Naive thymus-derived CD8-positive, alpha-beta T cell (primary cell): Measurements from ENCODE around the gene MEF2D. TPM values are rescaled to one million over a fixed set of nuclear protein-coding genes. Genes with fewer than 3 reads are reported as not detected.
A peak's percentile ranks its signal among the peaks of the same experiment; 100 is the strongest.

Experiments
- ATAC-seq, 2 donors: fragments of 150-1000 bp; cut with Tn5 transposase in 1 of 2; sonication (Bioruptor Pico), chemical (Tn5 transposase) in 1 of 2; 1 replicate in 1 of 2; 2 replicates in 1 of 2; pipeline ENCODE4 v1.10.0; 2021; ENCODE audit warnings: mild to moderate bottlenecking in 2 of 2, moderate library complexity in 2 of 2
- POLR2A ChIA-PET: fragments of 350-600 bp; sonication (Branson Sonifier 250); formaldehyde crosslinking; loops from one replicate; lab custom pipeline; 2021; ENCODE audit warnings: antibody characterized with exemption; lab: Charles Lee
- DNase-seq, 10 donors: peaks; one replicate each; pipeline versions ENCODE4 v3.0.0 to v3.0.0-alpha.2; 2020 to 2022
- H3K27ac Mint-ChIP-seq, 10 donors: one replicate each; pipeline ENCODE4 v1.8.0; 2020 to 2022; ENCODE audit warnings: mild to moderate bottlenecking in 10 of 10, mixed read lengths in 10 of 10, moderate library complexity in 4 of 10, inconsistent platforms in 1 of 10
- H3K27me3 Mint-ChIP-seq, 5 donors: one replicate each; pipeline ENCODE4 v1.8.0; 2021 to 2022; ENCODE audit warnings: mixed read lengths in 5 of 5
- H3K36me3 Mint-ChIP-seq, 3 donors: one replicate each; pipeline ENCODE4 v1.8.0; 2020 to 2022; ENCODE audit warnings: mixed read lengths in 3 of 3, mild to moderate bottlenecking in 2 of 3, inconsistent platforms in 1 of 3
- H3K4me1 Mint-ChIP-seq, 4 donors: one replicate each; pipeline ENCODE4 v1.8.0; 2021 to 2022; ENCODE audit warnings: mixed read lengths in 4 of 4
- H3K4me3 Mint-ChIP-seq, 10 donors: one replicate each; pipeline ENCODE4 v1.8.0; 2020 to 2022; ENCODE audit warnings: mild to moderate bottlenecking in 10 of 10, mixed read lengths in 10 of 10, moderate library complexity in 6 of 10, inconsistent platforms in 1 of 10
- H3K9me3 Mint-ChIP-seq, 9 donors: one replicate each; pipeline ENCODE4 v1.8.0; 2020 to 2022; ENCODE audit warnings: mixed read lengths in 9 of 9, mild to moderate bottlenecking in 3 of 9, inconsistent platforms in 1 of 9, moderate library complexity in 1 of 9
- polyA plus RNA-seq, 3 donors: library from polyadenylated mRNA; unstranded; fragments of 300-500 nt; fragmentation: Illumina TruSeq; gene quantifications; one replicate each; pipeline ENCODE4 v1.2.3, GENCODE V29; 2021
- total RNA-seq, 8 experiments: library from RNA in 2 of 8; stranded (reverse) in 2 of 8; gene quantifications; one replicate each; pipeline ENCODE4 v1.2.3 and lab custom pipeline; 2021 to 2026

MEF2D gene
- total and polyA plus RNA-seq, 5 experiments from 2014 or later: 6.4 to 73.2 (median 12.6) TPM

- H3K4me3 Mint-ChIP-seq: peak overlapping the region in 9 of 10 donors; percentile 20 to 88 (median 80)
- no peaks in the 10 kb centered on the region for H3K36me3 Mint-ChIP-seq
- ATAC-seq (no peak), DNase-seq (no peak)
- no peaks in the 10 kb centered on the region for H3K9me3 Mint-ChIP-seq
- peaks cover 40 to 83% (median 79%) of the 10 kb centered on the region in 4 donors for H3K4me1 Mint-ChIP-seq
- POLR2A ChIA-PET: interaction anchor here (1.5 to 3.7 kb wide), 5 partner anchors 8 to 75 kb away, joined by 4 to 40 read pairs (median 11); no protein-coding TSS in a partner anchor
- peaks cover 0 to 5% (median 0%) of the 10 kb centered on the region in 5 donors for H3K27me3 Mint-ChIP-seq
- H3K27ac Mint-ChIP-seq: peak overlapping the region; percentile 95 to 100 (median 99)
These were observed 5.9 kb upstream of the MEF2D start for GRCh38 chr1:156506450-156506849.

GRCh38 chr1:156505679-156506298 is 5.2 kb upstream of the MEF2D start:
- Mint-ChIP-seq H3K4me1 (peaks cover 40 to 85% (median 79%) of the 10 kb centered on the region in 4 donors), H3K4me3 (peak overlapping the region; percentile 78 to 88 (median 80)), H3K27ac (peak overlapping the region; percentile 95 to 100 (median 99)), H3K9me3 (no peaks in the 10 kb centered on the region), H3K36me3 (no peaks in the 10 kb centered on the region), H3K27me3 (peaks cover 0 to 5% (median 0%) of the 10 kb centered on the region in 5 donors)
- ATAC-seq: no peak
- peak in 1 of 10 donors; percentile 46 for DNase-seq
- POLR2A ChIA-PET: interaction anchor here (0.6 to 14.8 kb wide), 12 partner anchors 9 to 246 kb away, joined by 3 to 359 read pairs (median 12); partner anchors contain the start of genes HDGF and TTC24

GRCh38 chr1:156504821-156505678 is 4.5 kb upstream of the MEF2D start:
- H3K4me1 Mint-ChIP-seq: peaks cover 39 to 79% (median 75%) of the 10 kb centered on the region in 4 donors
- peak; percentile 37 to 52 for ATAC-seq
- peaks cover 0 to 5% (median 0%) of the 10 kb centered on the region in 5 donors for H3K27me3 Mint-ChIP-seq
- peak overlapping the region; percentile 95 to 100 (median 99) for H3K27ac Mint-ChIP-seq
- peak overlapping the region; percentile 78 to 88 (median 80) for H3K4me3 Mint-ChIP-seq
- POLR2A ChIA-PET: interaction anchor here (0.6 to 14.8 kb wide), 21 partner anchors 9 to 1714 kb away, joined by 3 to 359 read pairs (median 4); partner anchors contain the start of genes HDGF, NAXE, SMG5 and TTC24
- H3K36me3 Mint-ChIP-seq: no peaks in the 10 kb centered on the region
- H3K9me3 Mint-ChIP-seq: no peaks in the 10 kb centered on the region
- DNase-seq: peak; percentile 92 to 100 (median 98)

GRCh38 chr1:156504438-156504813 is 3.9 kb upstream of the MEF2D start:
- Mint-ChIP-seq H3K4me3 (peak overlapping the region; percentile 78 to 88 (median 80)), H3K36me3 (no peaks in the 10 kb centered on the region), H3K27me3 (peaks cover 0 to 5% (median 0%) of the 10 kb centered on the region in 5 donors), H3K27ac (peak overlapping the region; percentile 95 to 100 (median 99)), H3K9me3 (no peaks in the 10 kb centered on the region), H3K4me1 (peaks cover 38 to 79% (median 71%) of the 10 kb centered on the region in 4 donors)
- DNase-seq (peak in 1 of 10 donors; percentile 73), ATAC-seq (peak in 1 of 2 donors; percentile 3)
- POLR2A ChIA-PET: interaction anchor here (0.6 to 14.8 kb wide), 19 partner anchors 8 to 1713 kb away, joined by 3 to 359 read pairs (median 4); partner anchors contain the start of genes HDGF, NAXE, SMG5 and TTC24

GRCh38 chr1:156503698-156504437 is 3.3 kb upstream of the MEF2D start:
- no peak for DNase-seq
- Mint-ChIP-seq H3K27ac (peak overlapping the region; percentile 95 to 100 (median 99)), H3K27me3 (peaks cover 0 to 5% (median 0%) of the 10 kb centered on the region in 5 donors), H3K36me3 (no peaks in the 10 kb centered on the region), H3K9me3 (no peaks in the 10 kb centered on the region), H3K4me1 (peaks cover 32 to 76% (median 69%) of the 10 kb centered on the region in 4 donors), H3K4me3 (peak overlapping the region; percentile 78 to 98 (median 80))
- POLR2A ChIA-PET: interaction anchor here (0.5 to 14.8 kb wide), 16 partner anchors 8 to 934 kb away, joined by 3 to 359 read pairs (median 7); partner anchors contain the start of genes NAXE and TTC24
- no peak for ATAC-seq

- Mint-ChIP-seq H3K36me3 (no peaks in the 10 kb centered on the region), H3K27me3 (peaks cover 0 to 5% (median 0%) of the 10 kb centered on the region in 5 donors), H3K4me1 (peaks cover 30 to 74% (median 68%) of the 10 kb centered on the region in 4 donors), H3K4me3 (peak overlapping the region; percentile 12 to 98 (median 84)), H3K9me3 (no peaks in the 10 kb centered on the region), H3K27ac (peak overlapping the region; percentile 95 to 100 (median 99))
- no peak for ATAC-seq
- POLR2A ChIA-PET: interaction anchor here (0.5 to 14.8 kb wide), 11 partner anchors 17 to 934 kb away, joined by 3 to 359 read pairs (median 8); partner anchors contain the start of genes NAXE and TTC24
- peak in 1 of 10 donors; percentile 36 for DNase-seq
These were observed 2.5 kb upstream of the MEF2D start for GRCh38 chr1:156502894-156503697.

- peak overlapping the region; percentile 95 to 100 (median 99) for H3K27ac Mint-ChIP-seq
- no peak for ATAC-seq
- peaks cover 33 to 74% (median 68%) of the 10 kb centered on the region in 4 donors for H3K4me1 Mint-ChIP-seq
- POLR2A ChIA-PET: interaction anchor here (1.3 to 14.8 kb wide), 10 partner anchors 13 to 226 kb away, joined by 3 to 359 read pairs (median 14); partner anchors contain the start of genes ISG20L2, METTL25B, NAXE and TTC24
- no peaks in the 10 kb centered on the region for H3K36me3 Mint-ChIP-seq
- peaks cover 0 to 5% (median 0%) of the 10 kb centered on the region in 5 donors for H3K27me3 Mint-ChIP-seq
- DNase-seq: no peak
- H3K9me3 Mint-ChIP-seq: no peaks in the 10 kb centered on the region
- peak overlapping the region; percentile 77 to 98 (median 84) for H3K4me3 Mint-ChIP-seq
These were observed 1.9 kb upstream of the MEF2D start for GRCh38 chr1:156502391-156502893.

GRCh38 chr1:156500793-156501506 is 375 bp upstream of the MEF2D start:
- H3K9me3 Mint-ChIP-seq: no peaks in the 10 kb centered on the region
- H3K27me3 Mint-ChIP-seq: peaks cover 0 to 5% (median 0%) of the 10 kb centered on the region in 5 donors
- ATAC-seq (peak; percentile 67 to 71), DNase-seq (peak; percentile 91 to 98 (median 94))
- H3K36me3 Mint-ChIP-seq: peaks cover 0 to 5% (median under 1%) of the 10 kb centered on the region in 3 donors
- peaks cover 47 to 76% (median 74%) of the 10 kb centered on the region in 4 donors for H3K4me1 Mint-ChIP-seq
- peak overlapping the region; percentile 78 to 98 (median 92) for H3K4me3 Mint-ChIP-seq
- POLR2A ChIA-PET: interaction anchor here (0.5 to 14.8 kb wide), 40 partner anchors 9 to 643 kb away, joined by 3 to 359 read pairs (median 7); partner anchors contain the start of genes CCT3, GPATCH4, HDGF and IQGAP3
- peak overlapping the region; percentile 95 to 100 (median 99) for H3K27ac Mint-ChIP-seq

- DNase-seq (peak; percentile 32 to 81 (median 54)), ATAC-seq (peak in 1 of 2 donors; percentile 1)
- no peaks in the 10 kb centered on the region for H3K9me3 Mint-ChIP-seq
- POLR2A ChIA-PET: interaction anchor here (0.5 to 14.8 kb wide), 23 partner anchors 10 to 523 kb away, joined by 3 to 359 read pairs (median 10); partner anchors contain the start of genes CCT3, GPATCH4, ISG20L2 and METTL25B
- H3K4me1 Mint-ChIP-seq: peaks cover 50 to 76% (median 74%) of the 10 kb centered on the region in 4 donors
- H3K4me3 Mint-ChIP-seq: peak overlapping the region; percentile 78 to 98 (median 90)
- peaks cover 0 to 14% (median 4%) of the 10 kb centered on the region in 3 donors for H3K36me3 Mint-ChIP-seq
- H3K27me3 Mint-ChIP-seq: peaks cover 0 to 2% (median 0%) of the 10 kb centered on the region in 5 donors
- H3K27ac Mint-ChIP-seq: peak overlapping the region; percentile 77 to 99 (median 96)
These were observed 583 bp downstream of the MEF2D start for GRCh38 chr1:156499842-156500542.
